Cardiac fibroblast (primary cell): ENCODE data around the gene DNAAF9.

ENCODE experiments used
- DNase-seq, 2 donors: peaks; one replicate each; pipeline versions ENCODE4 v3.0.0 to v3.0.0-alpha.2; 2010; ENCODE audit warnings: low read depth in 2 of 2
- H3K4me3 ChIP-seq, 2 donors: replicated peaks in 1 of 2; 1 replicate in 1 of 2; 2 replicates in 1 of 2; pipeline ENCODE4 v1.5.1; 2011; ENCODE audit warnings: low read depth in 2 of 2, low read length in 2 of 2, mild to moderate bottlenecking in 2 of 2, moderate library complexity in 1 of 2
- CTCF ChIP-seq: IDR thresholded peaks from one replicate; pipeline ENCODE4 v1.5.1; 2011; ENCODE audit warnings: low read depth, mild to moderate bottlenecking, low read length, inconsistent platforms

Gene DNAAF9

GRCh38 chr20:3396492-3396891, 11.0 kb downstream of the DNAAF9 start:
- no peak for DNase-seq
- no peak for TF ChIP-seq CTCF
- H3K4me3 ChIP-seq: no peak overlapping the region

GRCh38 chr20:3392756-3393155, 14.7 kb downstream of the DNAAF9 start:
- DNase-seq: peak in 1 of 2 donors; percentile 30
- TF ChIP-seq CTCF: no peak
- no peak overlapping the region for H3K4me3 ChIP-seq

GRCh38 chr20:3390759-3391425, 16.6 kb downstream of the DNAAF9 start:
- H3K4me3 ChIP-seq: no peak overlapping the region
- TF ChIP-seq CTCF: no peak
- DNase-seq: no peak

- TF ChIP-seq CTCF: no peak
- no peak overlapping the region for H3K4me3 ChIP-seq
- DNase-seq: peak in 1 of 2 donors; percentile 9
Observed at GRCh38 chr20:3383878-3384495, 23.5 kb downstream of the DNAAF9 start.

- no peak overlapping the region for H3K4me3 ChIP-seq
- no peak for DNase-seq
- TF ChIP-seq CTCF: no peak
Observed at GRCh38 chr20:3382836-3383235, 24.6 kb downstream of the DNAAF9 start.

GRCh38 chr20:3380228-3381070, 27.0 kb downstream of the DNAAF9 start:
- no peak for DNase-seq
- no peak for TF ChIP-seq CTCF
- H3K4me3 ChIP-seq: no peak overlapping the region
